Naive B cell (primary cell): ENCODE data around the gene ATG14. TPM values are rescaled to one million over a fixed set of nuclear protein-coding genes. Genes with fewer than 3 reads are reported as not detected.
"Not testable (repeated sequence)": the region's sequence is repeated elsewhere in the genome, so short reads cannot be mapped to it uniquely, and the experiment has no call there.

Experiments
- ATAC-seq, 2 donors: fragments of 150-1000 bp; cut with Tn5 transposase; 2 replicates each; pipeline ENCODE4 v1.10.0; 2021; ENCODE audit warnings: low read depth in 2 of 2, mild to moderate bottlenecking in 2 of 2, moderate library complexity in 2 of 2
- DNase-seq: peaks from one replicate; pipeline ENCODE4 v3.0.0; 2022
- H3K27ac Mint-ChIP-seq, 6 donors: one replicate each; pipeline ENCODE4 v1.8.0; 2020 to 2022; ENCODE audit warnings: mild to moderate bottlenecking in 6 of 6, mixed read lengths in 6 of 6, moderate library complexity in 5 of 6, inconsistent platforms in 2 of 6
- H3K27me3 Mint-ChIP-seq, 3 donors: one replicate each; pipeline ENCODE4 v1.8.0; 2021 to 2022; ENCODE audit warnings: mixed read lengths in 3 of 3, mild to moderate bottlenecking in 1 of 3
- H3K36me3 Mint-ChIP-seq, 2 donors: one replicate each; pipeline ENCODE4 v1.8.0; 2020 to 2022; ENCODE audit warnings: mixed read lengths in 2 of 2, inconsistent platforms in 1 of 2, mild to moderate bottlenecking in 1 of 2
- H3K4me1 Mint-ChIP-seq, 3 donors: one replicate each; pipeline ENCODE4 v1.8.0; 2020 to 2022; ENCODE audit warnings: mixed read lengths in 3 of 3, inconsistent platforms in 1 of 3, mild to moderate bottlenecking in 1 of 3, moderate library complexity in 1 of 3
- H3K4me3 Mint-ChIP-seq, 8 donors: one replicate each; pipeline ENCODE4 v1.8.0; 2020 to 2022; ENCODE audit warnings: mild to moderate bottlenecking in 8 of 8, mixed read lengths in 8 of 8, moderate library complexity in 8 of 8, inconsistent platforms in 2 of 8
- H3K9me3 Mint-ChIP-seq, 7 donors: one replicate each; pipeline ENCODE4 v1.8.0; 2020 to 2022; ENCODE audit warnings: mixed read lengths in 7 of 7, mild to moderate bottlenecking in 5 of 7, inconsistent platforms in 2 of 7, moderate library complexity in 1 of 7
- polyA plus RNA-seq, 6 donors: library from polyadenylated mRNA; unstranded; fragments of 300-500 nt; fragmentation: Illumina TruSeq; gene quantifications; one replicate each; pipeline ENCODE4 v1.2.3, GENCODE V29; 2021; ENCODE audit warnings: low read depth in 6 of 6

The ATG14 gene
- polyA plus RNA-seq, result 1 to 10 TPM; 2.0 to 5.1 (median 4.4) TPM

- Mint-ChIP-seq H3K4me3 (peak within 1 kb of the TSS; percentile 86 to 96 (median 91)), H3K9me3 (no peaks in the 10 kb centered on the region), H3K27me3 (peaks cover 0 to 14% (median 5%) of the 10 kb centered on the region in 3 donors), H3K27ac (peak within 1 kb of the TSS; percentile 58 to 94 (median 86)), H3K36me3 (no peaks in the 10 kb centered on the region), H3K4me1 (peaks cover 19 to 50% (median 40%) of the 10 kb centered on the region in 3 donors)
- ATAC-seq (peak; percentile 98), DNase-seq (peak; percentile 73)
These were observed at the start of gene ATG14 for GRCh38 chr14:55411426-55412389. Gene ATG14 (minus strand): TSS chr14:55411830. CDS start chr14:55411822, 8 bp downstream.

DNA sequence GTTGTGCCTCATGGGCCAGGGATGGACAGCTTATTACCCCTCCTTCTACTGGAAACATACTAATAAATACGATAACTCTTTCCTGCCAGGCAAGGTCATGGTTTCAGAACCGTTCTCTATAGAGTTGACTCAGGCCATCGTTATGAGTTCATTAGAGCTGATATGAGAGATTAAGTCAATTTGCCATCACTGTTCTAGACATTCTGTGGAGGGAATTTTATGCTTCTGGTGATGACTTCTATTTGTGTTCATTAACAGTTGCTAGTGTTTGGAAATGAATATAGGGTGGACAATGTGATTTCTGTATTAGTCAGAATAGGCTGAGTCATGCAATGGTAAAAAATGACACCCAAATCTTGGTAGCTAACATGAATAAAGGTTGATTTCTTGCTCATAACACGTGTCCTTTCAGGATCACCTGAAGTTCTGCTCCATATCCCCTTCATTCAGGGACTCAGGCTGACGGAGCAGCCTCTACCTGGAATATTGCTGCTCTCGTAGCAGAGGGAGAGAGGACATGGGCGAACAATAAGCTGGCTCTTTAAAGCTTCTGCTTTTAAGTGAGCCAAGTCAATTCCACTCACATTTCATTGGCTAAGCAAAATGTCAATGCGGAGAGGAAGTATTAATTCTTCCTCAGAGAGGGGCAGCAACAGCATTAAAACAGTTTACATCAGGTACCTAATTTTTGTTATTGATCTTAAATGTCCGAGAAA, 47.3 kb upstream of the ATG14 start:
- ATAC-seq, result no peak
- Mint-ChIP-seq H3K9me3 (peaks cover 0 to 2% (median 0%) of the 10 kb centered on the region in 7 donors), H3K36me3 (no peaks in the 10 kb centered on the region), H3K4me1 (peaks cover 0 to 3% (median 0%) of the 10 kb centered on the region in 3 donors), H3K27me3 (peaks cover 10 to 35% (median 21%) of the 10 kb centered on the region in 3 donors), H3K27ac (peak overlapping the region in 1 of 6 donors; percentile 41), H3K4me3 (no peak overlapping the region)
- no peak for DNase-seq

DNA sequence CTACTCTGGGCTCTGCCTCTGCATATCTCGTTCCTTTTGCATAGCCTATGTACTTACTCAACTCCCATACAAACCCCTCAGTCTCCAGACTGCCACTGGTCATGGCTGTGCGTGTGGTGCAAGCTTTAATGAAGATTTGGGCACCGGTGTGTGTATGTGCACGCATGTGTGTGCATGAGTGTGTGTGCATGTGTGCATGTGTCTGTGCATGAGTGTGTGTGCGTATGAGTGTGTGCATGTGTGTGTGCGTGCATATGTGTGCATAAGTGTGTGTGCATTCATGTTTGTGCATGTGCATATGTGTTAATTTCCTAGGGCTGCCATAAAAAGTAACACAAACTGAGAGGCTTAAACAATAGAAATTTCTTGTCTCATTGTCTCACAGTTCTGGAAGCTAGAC, 45.9 kb upstream of the ATG14 start:
- ATAC-seq, result no peak

GRCh38 chr14:55456411-55456810, 44.8 kb upstream of the ATG14 start:
- H3K27me3 Mint-ChIP-seq, result peaks cover 5 to 16% (median 15%) of the 10 kb centered on the region in 3 donors
- not testable (repeated sequence) for H3K36me3 Mint-ChIP-seq, ATAC-seq, DNase-seq, H3K4me1 Mint-ChIP-seq, H3K9me3 Mint-ChIP-seq, H3K4me3 Mint-ChIP-seq, H3K27ac Mint-ChIP-seq

More for the DNA sequence above, 45.9 kb upstream of the ATG14 start:
- H3K27ac Mint-ChIP-seq, result peak overlapping the region in 1 of 6 donors; percentile 36
- H3K27me3 Mint-ChIP-seq, result peaks cover 5 to 25% (median 16%) of the 10 kb centered on the region in 3 donors
- H3K36me3 Mint-ChIP-seq, result no peaks in the 10 kb centered on the region
- H3K9me3 Mint-ChIP-seq, result peaks cover 0 to 2% (median 0%) of the 10 kb centered on the region in 7 donors
- peaks cover 0 to 3% (median 0%) of the 10 kb centered on the region in 3 donors for H3K4me1 Mint-ChIP-seq
- DNase-seq, result no peak
- H3K4me3 Mint-ChIP-seq, result no peak overlapping the region

- no peak overlapping the region for H3K27ac Mint-ChIP-seq
- ATAC-seq, result no peak
- DNase-seq, result no peak
- peaks cover 0 to 2% (median 0%) of the 10 kb centered on the region in 7 donors for H3K9me3 Mint-ChIP-seq
- H3K4me3 Mint-ChIP-seq, result no peak overlapping the region
- no peaks in the 10 kb centered on the region for H3K36me3 Mint-ChIP-seq
- peaks cover 5 to 16% (median 6%) of the 10 kb centered on the region in 3 donors for H3K27me3 Mint-ChIP-seq
- peaks cover 0 to 3% (median 0%) of the 10 kb centered on the region in 3 donors for H3K4me1 Mint-ChIP-seq
These were observed 42.8 kb upstream of the ATG14 start for GRCh38 chr14:55454264-55455002.

DNA sequence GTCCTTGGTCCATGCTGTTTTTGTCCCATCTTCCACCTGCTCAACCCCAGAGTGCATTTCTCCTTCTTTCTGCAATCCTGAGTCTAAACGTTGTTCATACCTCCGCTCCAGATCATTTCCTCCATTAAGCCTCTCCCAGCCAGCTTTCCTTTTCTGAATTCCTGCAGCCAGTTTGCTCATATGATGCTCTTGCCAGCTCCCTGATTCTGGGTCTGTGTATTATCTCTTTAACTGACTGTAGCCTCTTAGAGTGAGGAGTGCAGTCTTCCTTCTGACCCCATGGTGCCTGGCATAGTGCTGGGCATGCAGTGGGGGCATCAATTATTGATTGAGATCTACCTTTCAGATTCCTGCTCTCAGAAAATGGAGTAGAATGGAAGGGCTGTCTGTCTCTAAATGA, 40.3 kb upstream of the ATG14 start:
- H3K4me3 Mint-ChIP-seq, result no peak overlapping the region
- peaks cover 0 to 3% (median 0%) of the 10 kb centered on the region in 3 donors for H3K4me1 Mint-ChIP-seq
- peak overlapping the region in 2 of 6 donors; percentile 3 to 31 for H3K27ac Mint-ChIP-seq
- no peak for DNase-seq
- peaks cover 0 to 16% (median 6%) of the 10 kb centered on the region in 3 donors for H3K27me3 Mint-ChIP-seq
- no peaks in the 10 kb centered on the region for H3K9me3 Mint-ChIP-seq
- no peaks in the 10 kb centered on the region for H3K36me3 Mint-ChIP-seq
- no peak for ATAC-seq

GRCh38 chr14:55451398-55451797, 39.8 kb upstream of the ATG14 start:
- no peak overlapping the region for H3K27ac Mint-ChIP-seq
- no peaks in the 10 kb centered on the region for H3K9me3 Mint-ChIP-seq
- no peak for ATAC-seq
- DNase-seq, result no peak
- no peaks in the 10 kb centered on the region for H3K36me3 Mint-ChIP-seq
- no peak overlapping the region for H3K4me3 Mint-ChIP-seq
- H3K4me1 Mint-ChIP-seq, result peaks cover 0 to 3% (median 0%) of the 10 kb centered on the region in 3 donors
- peaks cover 0 to 16% (median 6%) of the 10 kb centered on the region in 3 donors for H3K27me3 Mint-ChIP-seq

DNA sequence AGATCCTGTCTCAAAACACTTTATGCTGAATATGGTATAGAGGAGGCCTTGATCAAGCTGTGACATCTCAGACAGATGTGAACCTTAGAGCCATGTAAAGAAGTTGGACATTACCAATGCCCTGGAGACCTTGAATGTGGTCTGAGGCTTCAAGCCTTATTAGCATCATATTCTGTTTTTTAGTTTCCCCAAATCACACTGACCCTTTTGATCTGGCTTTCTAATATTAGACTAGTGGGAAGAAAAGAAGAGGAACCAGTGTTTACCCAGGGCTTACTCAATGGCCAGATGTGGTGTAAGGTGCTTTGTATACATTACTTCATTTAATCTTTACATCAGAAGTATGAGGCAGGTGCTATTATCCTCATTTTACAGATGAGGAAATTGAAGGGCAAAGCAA, 39.4 kb upstream of the ATG14 start:
- H3K27ac Mint-ChIP-seq, result no peak overlapping the region
- DNase-seq (no peak), ATAC-seq (no peak)
- H3K27me3 Mint-ChIP-seq, result peaks cover 4 to 16% (median 6%) of the 10 kb centered on the region in 3 donors
- H3K4me1 Mint-ChIP-seq, result peaks cover 0 to 3% (median 0%) of the 10 kb centered on the region in 3 donors
- H3K9me3 Mint-ChIP-seq, result no peaks in the 10 kb centered on the region
- H3K36me3 Mint-ChIP-seq, result no peaks in the 10 kb centered on the region
- no peak overlapping the region for H3K4me3 Mint-ChIP-seq

GRCh38 chr14:55450539-55450938, 38.9 kb upstream of the ATG14 start:
- no peaks in the 10 kb centered on the region for H3K9me3 Mint-ChIP-seq
- peaks cover 0 to 3% (median 0%) of the 10 kb centered on the region in 3 donors for H3K4me1 Mint-ChIP-seq
- H3K27ac Mint-ChIP-seq, result peak overlapping the region in 1 of 6 donors; percentile 48
- DNase-seq (no peak), ATAC-seq (no peak)
- H3K4me3 Mint-ChIP-seq, result no peak overlapping the region
- no peaks in the 10 kb centered on the region for H3K36me3 Mint-ChIP-seq
- H3K27me3 Mint-ChIP-seq, result peaks cover 5 to 16% (median 6%) of the 10 kb centered on the region in 3 donors

DNA sequence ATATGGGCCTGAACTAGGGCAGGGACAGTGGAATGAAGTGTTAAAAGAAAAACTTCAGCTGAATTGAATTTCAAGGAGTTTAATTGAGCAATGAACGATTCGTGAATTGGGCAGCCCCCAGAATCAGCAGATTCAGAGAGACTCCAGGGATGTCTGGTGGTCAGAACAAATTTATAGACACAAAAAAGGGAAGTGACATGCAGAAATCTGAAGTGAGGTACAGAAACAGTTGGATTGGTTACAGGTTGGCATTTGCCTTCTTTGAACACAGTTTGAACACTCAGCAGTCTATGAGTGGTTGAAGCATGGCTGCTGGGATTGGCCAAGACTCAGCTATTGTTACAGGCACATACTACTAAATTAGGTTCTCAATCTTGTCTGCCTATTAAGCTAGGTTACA, 38.5 kb upstream of the ATG14 start:
- H3K4me1 Mint-ChIP-seq, result peaks cover 0 to 3% (median 0%) of the 10 kb centered on the region in 3 donors
- DNase-seq, result no peak
- no peaks in the 10 kb centered on the region for H3K9me3 Mint-ChIP-seq
- no peak overlapping the region for H3K4me3 Mint-ChIP-seq
- no peak overlapping the region for H3K27ac Mint-ChIP-seq
- peaks cover 5 to 15% (median 6%) of the 10 kb centered on the region in 3 donors for H3K27me3 Mint-ChIP-seq
- no peak for ATAC-seq
- H3K36me3 Mint-ChIP-seq, result no peaks in the 10 kb centered on the region

- ATAC-seq (no peak), DNase-seq (no peak)
- Mint-ChIP-seq H3K27me3 (peaks cover 0 to 5% (median 5%) of the 10 kb centered on the region in 3 donors), H3K9me3 (no peaks in the 10 kb centered on the region), H3K36me3 (no peaks in the 10 kb centered on the region), H3K4me1 (no peaks in the 10 kb centered on the region), H3K27ac (no peak overlapping the region), H3K4me3 (no peak overlapping the region)
These were observed 37.5 kb upstream of the ATG14 start for GRCh38 chr14:55449116-55449515.

- ATAC-seq (no peak), DNase-seq (no peak)
- H3K27ac Mint-ChIP-seq, result no peak overlapping the region
- H3K27me3 Mint-ChIP-seq, result peaks cover 0 to 5% (median 0%) of the 10 kb centered on the region in 3 donors
- H3K4me3 Mint-ChIP-seq, result no peak overlapping the region
- H3K9me3 Mint-ChIP-seq, result no peaks in the 10 kb centered on the region
- no peaks in the 10 kb centered on the region for H3K4me1 Mint-ChIP-seq
- no peaks in the 10 kb centered on the region for H3K36me3 Mint-ChIP-seq
These were observed 36.5 kb upstream of the ATG14 start for GRCh38 chr14:55448141-55448614.

DNA sequence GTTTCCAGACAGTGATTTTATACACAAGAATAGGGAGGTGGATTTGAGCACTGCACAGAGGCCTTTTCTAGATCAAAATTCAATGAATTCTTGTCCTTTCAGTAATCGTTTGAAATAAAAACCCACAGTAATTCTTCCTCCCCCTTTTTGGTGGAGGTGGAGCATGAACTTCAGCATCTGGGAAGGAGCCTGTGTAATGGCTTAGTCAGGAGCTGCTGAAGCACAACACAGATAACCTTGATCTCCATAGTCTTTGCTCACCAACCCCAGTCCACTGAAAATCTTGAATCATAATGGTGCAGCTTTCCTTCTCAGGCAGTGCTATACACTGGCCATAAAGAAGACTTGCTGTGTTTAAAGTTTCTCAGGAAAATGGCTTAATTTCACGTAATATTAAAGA, 35.2 kb upstream of the ATG14 start:
- no peak overlapping the region for H3K4me3 Mint-ChIP-seq

More for the DNA sequence above, 35.2 kb upstream of the ATG14 start:
- Mint-ChIP-seq H3K36me3 (no peaks in the 10 kb centered on the region), H3K27me3 (peaks cover 0 to 5% (median 4%) of the 10 kb centered on the region in 3 donors), H3K27ac (no peak overlapping the region), H3K4me1 (no peaks in the 10 kb centered on the region), H3K9me3 (no peaks in the 10 kb centered on the region)
- ATAC-seq (no peak), DNase-seq (no peak)
